HG03025 (cell line): ENCODE results near the gene RNF7.
"Not testable (repeated sequence)": the region's sequence is repeated elsewhere in the genome, so short reads cannot be mapped to it uniquely, and the experiment has no call there.

Experiments
- ATAC-seq: cut with Tn5 transposase; IDR thresholded peaks from one replicate; pipeline ENCODE4 v1.9.1; 2021; ENCODE audit warnings: mild to moderate bottlenecking, moderate library complexity; ENCODE audit not compliant: unreplicated experiment, low FRiP score

RNF7 gene

GRCh38 chr3:141777957-141778813 lies 40.1 kb downstream of the RNF7 start:
- ATAC-seq, result no peak

- no peak for ATAC-seq
Measured at GRCh38 chr3:141779667-141780066, 41.6 kb downstream of the RNF7 start.

GRCh38 chr3:141782386-141782932 lies 44.4 kb downstream of the RNF7 start:
- no peak for ATAC-seq

- no peak for ATAC-seq
Measured at GRCh38 chr3:141783632-141784031, 45.5 kb downstream of the RNF7 start.

GRCh38 chr3:141784096-141784495 lies 46.0 kb downstream of the RNF7 start:
- ATAC-seq, result no peak

- ATAC-seq, result no peak
Measured at GRCh38 chr3:141784531-141784930, 46.4 kb downstream of the RNF7 start.

- ATAC-seq, result no peak
Measured at GRCh38 chr3:141788149-141788548, 50.1 kb downstream of the RNF7 start.

- not testable (repeated sequence) for ATAC-seq
Measured at GRCh38 chr3:141788750-141789149, 50.7 kb downstream of the RNF7 start.

- no peak for ATAC-seq
Measured at GRCh38 chr3:141789281-141789680, 51.2 kb downstream of the RNF7 start.

GRCh38 chr3:141790171-141790570 lies 52.1 kb downstream of the RNF7 start:
- no peak for ATAC-seq

GRCh38 chr3:141792495-141792894 lies 54.4 kb downstream of the RNF7 start:
- ATAC-seq, result no peak

- ATAC-seq, result no peak
Measured at GRCh38 chr3:141793476-141794260, 55.6 kb downstream of the RNF7 start.

GRCh38 chr3:141795276-141795675 lies 57.2 kb downstream of the RNF7 start:
- no peak for ATAC-seq

- ATAC-seq, result no peak
Measured at GRCh38 chr3:141795741-141796080, 57.6 kb downstream of the RNF7 start.

GRCh38 chr3:141796081-141796888 lies 58.2 kb downstream of the RNF7 start:
- peak; percentile 97 for ATAC-seq
